Pancreas (tissue), 10 donors: ENCODE data around the gene RPS6KA3. TPM values are rescaled to one million over a fixed set of nuclear protein-coding genes. Genes with fewer than 3 reads are reported as not detected.

Experiments
- ATAC-seq, 4 donors: fragments of 200-7000 bp; cut with Tn5 transposase; one replicate each; pipeline versions ENCODE4 v1.8.0 to v1.9.1; 2020; ENCODE audit warnings: mild to moderate bottlenecking in 4 of 4, moderate library complexity in 4 of 4
- DNase-seq, 6 donors: peaks; one replicate each; pipeline ENCODE4 v3.0.0-alpha.2; 2020
- FAIRE-seq: peaks from 2 replicates; lab custom pipeline; 2012; peaks lifted over from hg19 to GRCh38; lab: Jason Lieb, UNC
- H3K27ac ChIP-seq, 4 donors: fragments of 200-600 bp; sonication (generic); 1 replicate in 3 of 4; 2 replicates in 1 of 4; pipeline versions ENCODE4 v1.5.0 to v1.8.0; 2020
- H3K27me3 ChIP-seq, 4 donors: fragments of 200-600 bp; one replicate each; pipeline ENCODE4 v1.8.0; 2021
- H3K36me3 ChIP-seq, 3 donors: fragments of 200-600 bp; sonication (generic) in 1 of 3; one replicate each; pipeline versions ENCODE4 v1.5.0 to v1.8.0; 2020 to 2021
- H3K4me1 ChIP-seq, 3 donors: fragments of 200-600 bp; one replicate each; pipeline ENCODE4 v1.8.0; 2021
- H3K4me3 ChIP-seq, 4 donors: fragments of 200-600 bp; sonication (generic) in 2 of 4; one replicate each; pipeline versions ENCODE4 v1.5.0 to v1.8.0; 2020 to 2021
- H3K9me3 ChIP-seq, 4 donors: fragments of 200-600 bp; one replicate each; pipeline ENCODE4 v1.8.0; 2021
- CTCF ChIP-seq, 4 donors: fragments of 200-600 bp; sonication (generic) in 3 of 4; IDR thresholded peaks; one replicate each; pipeline versions ENCODE4 v1.5.0 to v1.8.0; 2021; ENCODE audit warnings: antibody characterized with exemption in 4 of 4
- WGBS, 2 donors: extraction: QIAGEN DNeasy Blood & Tissue Kit; methylation state at CpG; one replicate each; pipeline ENCODE4 v1.1.7; 2013; 5-methylcytosine and 5-hydroxymethylcytosine counted together
- intact Hi-C, 3 donors: fragments of 100-400 bp; cut with DNase I; formaldehyde crosslinking; loops; one replicate each; pipeline versions ENCODE4 v1.11.1 to v1.14.2; 2022
- polyA plus RNA-seq, 2 donors: library from polyadenylated mRNA; stranded (reverse); fragments of 200-250 nt; gene quantifications; one replicate each; pipeline ENCODE4 v1.2.3, GENCODE V29; 2013
- total RNA-seq, 6 donors: library from RNA; stranded (reverse); fragmentation: NEBNext Ultra II Directional in 4 of 6; extraction: Animal tissue kit (Norgen Biotek cat#: 25700) in 4 of 6; gene quantifications; one replicate each; pipeline versions ENCODE4 v1.2.1 to v1.2.4, GENCODE V29; 2021 to 2023
- donor health status: healthy with polysubstance abuse.
- donor health status: DM: no; HTN: no; CAD: no; lungs with moderate emphysema.
- donor health status: DM: no; HTN: no; CAD: no.
- donor health status: control.
- donor health status: control.
- donor health status: Bipolar disorder and iron deficiency.
- donor health status: DM: yes; HTN: yes; CAD: no.
- donor health status: DM: no; HTN: no; CAD: no.
- donor health status: DM: no; HTN: no; CAD: no.
- donor health status: DM: yes; HTN: yes; CAD: no.

Gene RPS6KA3
- total and polyA plus RNA-seq, 8 donors = 4.8 to 29.8 (median 15.6) TPM

- TF ChIP-seq CTCF (IDR thresholded peaks at IDR 0.05) = no peak
- Histone ChIP-seq H3K36me3 (no peaks in the 10 kb centered on the region), H3K4me1 (no peaks in the 10 kb centered on the region), H3K27ac (no peak overlapping the region), H3K9me3 (no peaks in the 10 kb centered on the region), H3K4me3 (no peak overlapping the region), H3K27me3 (peaks cover 0 to 10% (median 0%) of the 10 kb centered on the region in 4 donors)
- no peak for ATAC-seq
- no peak for DNase-seq
- WGBS, 2 donors = 85 to 94% methylated on average over 3 of the region's 3 CpGs
- FAIRE-seq = no peak
- intact Hi-C loops = no loop called here
These were observed 36.3 kb downstream of the RPS6KA3 start for GRCh38 chrX:20230406-20230805.

GRCh38 chrX:20229155-20229554, 37.6 kb downstream of the RPS6KA3 start:
- TF ChIP-seq CTCF (IDR thresholded peaks at IDR 0.05) = no peak
- Histone ChIP-seq H3K4me3 (no peak overlapping the region), H3K27ac (no peak overlapping the region), H3K4me1 (no peaks in the 10 kb centered on the region), H3K36me3 (no peaks in the 10 kb centered on the region), H3K9me3 (no peaks in the 10 kb centered on the region), H3K27me3 (peaks cover 0 to 10% (median 0%) of the 10 kb centered on the region in 4 donors)
- DNase-seq (no peak), ATAC-seq (no peak), FAIRE-seq (no peak)
- intact Hi-C loops = no loop called here
- 69 to 96% methylated on average over 3 of the region's 3 CpGs for WGBS, 2 donors

- no peak for TF ChIP-seq CTCF (IDR thresholded peaks at IDR 0.05)
- no peak for FAIRE-seq
- Histone ChIP-seq H3K27ac (no peak overlapping the region), H3K4me3 (no peak overlapping the region), H3K27me3 (peaks cover 0 to 10% (median 0%) of the 10 kb centered on the region in 4 donors), H3K9me3 (no peaks in the 10 kb centered on the region), H3K36me3 (no peaks in the 10 kb centered on the region), H3K4me1 (no peaks in the 10 kb centered on the region)
- WGBS, 2 donors = 73 to 96% methylated on average over 2 of the region's 2 CpGs
- no peak for ATAC-seq
- intact Hi-C loops = no loop called here
- no peak for DNase-seq
These were observed 38.5 kb downstream of the RPS6KA3 start for GRCh38 chrX:20228245-20228644.

- Histone ChIP-seq H3K36me3 (no peaks in the 10 kb centered on the region), H3K4me1 (peaks cover 0 to 3% (median 0%) of the 10 kb centered on the region in 3 donors), H3K4me3 (no peak overlapping the region), H3K9me3 (no peaks in the 10 kb centered on the region), H3K27ac (no peak overlapping the region), H3K27me3 (peaks cover 0 to 10% (median 0%) of the 10 kb centered on the region in 4 donors)
- intact Hi-C loops = no loop called here
- DNase-seq (no peak), ATAC-seq (no peak), FAIRE-seq (no peak)
- 44 to 72% methylated on average over 2 of the region's 2 CpGs for WGBS, 2 donors
- TF ChIP-seq CTCF (IDR thresholded peaks at IDR 0.05) = no peak
These were observed 39.6 kb downstream of the RPS6KA3 start for GRCh38 chrX:20227116-20227515.

- TF ChIP-seq CTCF (IDR thresholded peaks at IDR 0.05) = no peak
- Histone ChIP-seq H3K36me3 (no peaks in the 10 kb centered on the region), H3K27me3 (peaks cover 0 to 10% (median 0%) of the 10 kb centered on the region in 4 donors), H3K4me1 (peaks cover 0 to 5% (median 0%) of the 10 kb centered on the region in 3 donors), H3K27ac (no peak overlapping the region), H3K4me3 (no peak overlapping the region), H3K9me3 (no peaks in the 10 kb centered on the region)
- FAIRE-seq (no peak), DNase-seq (no peak), ATAC-seq (no peak)
- intact Hi-C loops = no loop called here
- WGBS, 2 donors = 68 to 75% methylated on average over 1 of the region's 1 CpG
These were observed 41.2 kb downstream of the RPS6KA3 start for GRCh38 chrX:20225488-20225833.
